ENCODE data around the gene IL19.

Gene IL19

DNA sequence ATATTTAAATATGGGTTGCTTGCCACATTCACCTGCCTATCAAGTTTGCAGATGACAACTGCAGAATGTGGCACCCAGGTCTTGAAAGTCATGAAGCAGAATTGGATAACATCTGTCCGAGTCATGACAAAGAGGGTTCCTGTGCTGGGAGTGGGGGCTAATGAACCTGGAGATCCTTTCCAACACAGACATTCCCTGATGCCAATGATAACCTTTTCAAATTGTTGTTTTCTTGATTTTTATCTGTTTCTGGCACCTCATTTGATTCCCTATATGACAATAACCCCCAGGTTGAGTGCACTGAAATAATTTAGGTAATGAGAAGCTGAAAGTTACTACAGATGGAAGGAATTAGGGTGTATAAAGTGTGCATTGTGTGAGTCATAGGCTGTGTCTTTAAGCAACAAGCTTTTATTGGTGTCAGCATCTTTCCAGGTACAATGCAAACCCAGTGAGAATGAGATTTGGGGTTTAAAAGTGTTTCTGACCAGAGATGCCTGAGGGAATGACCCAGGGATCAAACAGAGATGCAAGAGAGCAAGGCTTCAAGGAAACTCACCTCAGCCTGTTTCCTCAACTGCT, 33.7 kb downstream of the IL19 start:
- Histone ChIP-seq H3K9ac (ENCODE audit: low read length) (no peak overlapping the region), H3K36me3 (ENCODE audit: insufficient read depth, low read length) (no peaks in the 10 kb centered on the region), H3K4me1 (ENCODE audit: insufficient read depth, low read length, severe bottlenecking) (peaks cover 8% of the 10 kb centered on the region), H3K4me2 (ENCODE audit: low read length) (no peak overlapping the region), H2AFZ (ENCODE audit: low read length) (no peak overlapping the region), H3K27me3 (ENCODE audit: insufficient read depth, low read length) (no peaks in the 10 kb centered on the region), H3K27ac (ENCODE audit: low read depth, low read length, poor library complexity, severe bottlenecking) (no peak overlapping the region), H3K4me3 (ENCODE audit: low read depth, low read length, poor library complexity, severe bottlenecking) (no peak overlapping the region), H3K9me2 (ENCODE audit: low read depth, low read length) (no peaks in the 10 kb centered on the region), H3F3A (ENCODE audit: insufficient read depth, low read length) (no peaks in the 10 kb centered on the region), H3K79me2 (ENCODE audit: insufficient read depth, low read length) (no peaks in the 10 kb centered on the region), H4K20me1 (ENCODE audit: insufficient read depth, low read length) (no peaks in the 10 kb centered on the region), H3K9me3 (ENCODE audit: low read length) (no peaks in the 10 kb centered on the region)
- TF ChIP-seq, protein P1, sequence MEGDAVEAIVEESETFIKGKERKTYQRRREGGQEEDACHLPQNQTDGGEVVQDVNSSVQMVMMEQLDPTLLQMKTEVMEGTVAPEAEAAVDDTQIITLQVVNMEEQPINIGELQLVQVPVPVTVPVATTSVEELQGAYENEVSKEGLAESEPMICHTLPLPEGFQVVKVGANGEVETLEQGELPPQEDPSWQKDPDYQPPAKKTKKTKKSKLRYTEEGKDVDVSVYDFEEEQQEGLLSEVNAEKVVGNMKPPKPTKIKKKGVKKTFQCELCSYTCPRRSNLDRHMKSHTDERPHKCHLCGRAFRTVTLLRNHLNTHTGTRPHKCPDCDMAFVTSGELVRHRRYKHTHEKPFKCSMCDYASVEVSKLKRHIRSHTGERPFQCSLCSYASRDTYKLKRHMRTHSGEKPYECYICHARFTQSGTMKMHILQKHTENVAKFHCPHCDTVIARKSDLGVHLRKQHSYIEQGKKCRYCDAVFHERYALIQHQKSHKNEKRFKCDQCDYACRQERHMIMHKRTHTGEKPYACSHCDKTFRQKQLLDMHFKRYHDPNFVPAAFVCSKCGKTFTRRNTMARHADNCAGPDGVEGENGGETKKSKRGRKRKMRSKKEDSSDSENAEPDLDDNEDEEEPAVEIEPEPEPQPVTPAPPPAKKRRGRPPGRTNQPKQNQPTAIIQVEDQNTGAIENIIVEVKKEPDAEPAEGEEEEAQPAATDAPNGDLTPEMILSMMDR (IDR thresholded peaks at IDR 0.05; ENCODE audit: low read length), result no peak
- TF ChIP-seq EZH2 (IDR thresholded peaks at IDR 0.05; ENCODE audit: borderline replicate concordance, low read length), result no peak

DNA sequence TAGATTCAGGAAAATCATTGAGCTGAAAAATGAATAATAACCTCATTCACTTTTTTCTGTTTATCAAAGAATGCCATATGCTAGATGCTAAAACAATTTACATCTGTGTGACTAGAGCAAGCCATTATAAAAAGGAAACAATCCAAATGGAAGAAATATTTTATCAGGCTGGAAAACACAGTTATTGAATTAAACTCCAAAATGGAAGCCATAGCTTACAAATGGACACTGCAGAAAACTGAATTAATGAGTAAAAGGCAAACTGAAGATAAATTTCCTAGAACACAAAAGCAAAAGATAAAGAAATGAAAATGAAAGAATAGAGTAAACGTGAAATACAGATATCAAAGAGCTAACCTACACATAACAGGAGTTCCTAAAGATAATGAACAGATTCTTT, 34.8 kb downstream of the IL19 start:
- Histone ChIP-seq H3F3A (ENCODE audit: insufficient read depth, low read length) (no peaks in the 10 kb centered on the region), H3K27me3 (ENCODE audit: insufficient read depth, low read length) (no peaks in the 10 kb centered on the region), H3K4me1 (ENCODE audit: insufficient read depth, low read length, severe bottlenecking) (peaks cover 8% of the 10 kb centered on the region), H4K20me1 (ENCODE audit: insufficient read depth, low read length) (no peaks in the 10 kb centered on the region), H2AFZ (ENCODE audit: low read length) (no peak overlapping the region), H3K9ac (ENCODE audit: low read length) (no peak overlapping the region), H3K4me3 (ENCODE audit: low read depth, low read length, poor library complexity, severe bottlenecking) (no peak overlapping the region), H3K79me2 (ENCODE audit: insufficient read depth, low read length) (no peaks in the 10 kb centered on the region), H3K9me2 (ENCODE audit: low read depth, low read length) (no peaks in the 10 kb centered on the region), H3K36me3 (ENCODE audit: insufficient read depth, low read length) (no peaks in the 10 kb centered on the region), H3K4me2 (ENCODE audit: low read length) (no peak overlapping the region), H3K27ac (ENCODE audit: low read depth, low read length, poor library complexity, severe bottlenecking) (no peak overlapping the region), H3K9me3 (ENCODE audit: low read length) (no peaks in the 10 kb centered on the region)
- TF ChIP-seq EZH2 (IDR thresholded peaks at IDR 0.05; ENCODE audit: borderline replicate concordance, low read length), result no peak
- TF ChIP-seq, protein P1 (IDR thresholded peaks at IDR 0.05; ENCODE audit: low read length), result no peak

DNA sequence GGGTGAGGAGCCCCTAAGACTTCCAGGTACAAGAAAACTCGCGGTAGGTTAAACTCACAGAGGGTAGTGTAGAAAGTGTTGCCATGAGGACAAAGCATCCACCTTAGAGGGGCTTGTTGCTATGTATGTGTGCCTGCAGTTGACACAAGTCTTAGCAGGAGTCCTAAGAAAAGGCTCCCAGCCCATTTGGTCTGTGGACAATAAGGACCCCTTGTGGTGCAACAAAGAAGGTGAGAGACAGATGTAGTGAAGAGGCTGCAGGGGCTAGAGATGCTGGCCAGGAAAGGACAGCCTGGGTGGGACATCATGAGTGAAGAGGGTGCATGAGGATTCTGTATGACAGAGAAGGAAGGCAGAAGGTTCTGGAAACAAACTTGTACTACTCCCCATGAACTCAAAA, 38.0 kb downstream of the IL19 start:
- H3K4me3 ChIP-seq (ENCODE audit: low read depth, low read length, poor library complexity, severe bottlenecking), result no peak overlapping the region
- no peak overlapping the region for H2AFZ ChIP-seq (ENCODE audit: low read length)
- H3F3A ChIP-seq (ENCODE audit: insufficient read depth, low read length), result no peaks in the 10 kb centered on the region
- H3K9ac ChIP-seq (ENCODE audit: low read length), result no peak overlapping the region
- peaks cover 12% of the 10 kb centered on the region; the same call in 1 of the 2 replicates for H3K9me3 ChIP-seq (ENCODE audit: low read length)
- peaks cover 2% of the 10 kb centered on the region for H3K4me1 ChIP-seq (ENCODE audit: insufficient read depth, low read length, severe bottlenecking)
- H3K4me2 ChIP-seq (ENCODE audit: low read length), result no peak overlapping the region
- no peaks in the 10 kb centered on the region for H3K79me2 ChIP-seq (ENCODE audit: insufficient read depth, low read length)
- no peaks in the 10 kb centered on the region for H3K36me3 ChIP-seq (ENCODE audit: insufficient read depth, low read length)
- no peak for TF ChIP-seq EZH2 (IDR thresholded peaks at IDR 0.05; ENCODE audit: borderline replicate concordance, low read length)
- TF ChIP-seq, protein P1 (IDR thresholded peaks at IDR 0.05; ENCODE audit: low read length), result peak; percentile 72
- H4K20me1 ChIP-seq (ENCODE audit: insufficient read depth, low read length), result no peaks in the 10 kb centered on the region
- no peaks in the 10 kb centered on the region for H3K9me2 ChIP-seq (ENCODE audit: low read depth, low read length)
- H3K27ac ChIP-seq (ENCODE audit: low read depth, low read length, poor library complexity, severe bottlenecking), result no peak overlapping the region
- peaks cover 8% of the 10 kb centered on the region; the same call in 1 of the 2 replicates for H3K27me3 ChIP-seq (ENCODE audit: insufficient read depth, low read length)
